Measurements from ENCODE around the gene FAM163B. TPM values are rescaled to one million over a fixed set of nuclear protein-coding genes. Genes with fewer than 3 reads are reported as not detected.
"Not testable (repeated sequence)": the region's sequence is repeated elsewhere in the genome, so short reads cannot be mapped to it uniquely, and the experiment has no call there.

FAM163B gene
- total RNA-seq, 2 experiments from 2014 or later: not detected

DNA sequence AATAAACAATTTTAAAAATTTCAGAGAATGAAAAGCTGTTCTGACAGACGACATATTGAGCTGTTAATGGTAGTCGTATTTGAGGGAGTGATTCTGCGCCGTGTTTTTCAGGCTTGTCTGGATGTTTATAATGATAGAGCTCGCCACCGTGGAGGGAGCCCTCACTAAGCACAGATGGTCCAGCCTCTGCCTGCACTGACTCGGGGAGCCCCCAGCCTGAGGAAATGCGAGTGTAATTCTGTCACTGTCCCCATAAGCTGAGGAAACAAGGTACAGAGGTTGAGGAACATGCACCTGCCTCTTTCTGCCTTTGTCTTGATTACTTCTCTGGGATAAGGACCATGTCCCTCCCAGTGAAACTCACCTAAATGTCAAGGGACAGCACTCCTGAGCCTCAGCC lies 19.6 kb upstream of the FAM163B start:
- DNase-seq: no peak
- POLR2A ChIA-PET: no interaction called here
- no peaks in the 10 kb centered on the region for H3K4me1 Mint-ChIP-seq (ENCODE audit: low read depth)
- H3K4me3 Mint-ChIP-seq: no peak overlapping the region
- H3K36me3 Mint-ChIP-seq (ENCODE audit: low read depth): no peaks in the 10 kb centered on the region
- intact Hi-C loops (cut with micrococcal nuclease): no loop called here
- TF ChIP-seq CTCF (IDR thresholded peaks at IDR 0.05): no peak
- no peak overlapping the region for H3K27ac Mint-ChIP-seq
- ATAC-seq: no peak
- H3K9me3 Mint-ChIP-seq: peaks cover 16% of the 10 kb centered on the region
- CTCF ChIA-PET: no interaction called here
- no peaks in the 10 kb centered on the region for H3K27me3 Mint-ChIP-seq

DNA sequence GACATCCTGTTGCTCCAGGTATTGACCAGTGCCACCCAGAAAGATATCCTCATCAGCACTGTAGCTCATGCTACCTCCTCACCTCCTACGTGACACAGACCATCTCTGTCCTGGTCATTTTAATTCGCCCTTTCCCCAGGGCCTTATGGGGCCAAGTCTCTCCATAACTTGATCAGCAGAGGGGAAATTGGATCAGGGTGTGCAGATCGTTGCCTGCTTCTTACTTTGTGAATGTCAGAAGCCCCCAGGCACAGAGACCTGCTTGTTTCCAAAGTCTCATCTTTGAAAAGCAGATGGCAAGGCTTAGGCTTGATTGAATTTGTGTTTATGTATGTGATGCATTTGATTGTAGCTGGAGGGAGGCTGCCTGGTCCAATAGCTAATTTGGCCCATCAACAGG lies 18.2 kb upstream of the FAM163B start:
- Mint-ChIP-seq H3K27ac (no peak overlapping the region), H3K9me3 (peaks cover 16% of the 10 kb centered on the region), H3K4me3 (no peak overlapping the region), H3K27me3 (no peaks in the 10 kb centered on the region), H3K36me3 (ENCODE audit: low read depth) (no peaks in the 10 kb centered on the region), H3K4me1 (ENCODE audit: low read depth) (peaks cover 2% of the 10 kb centered on the region)
- ChIA-PET POLR2A (interaction anchor here (1.2 kb wide), 1 partner anchor 10 kb away, joined by 4 read pairs; no protein-coding TSS in a partner anchor), CTCF (interaction anchor here (1.4 kb wide), 1 partner anchor 116 kb away, joined by 3 read pairs; no protein-coding TSS in a partner anchor)
- DNase-seq: no peak
- no peak for ATAC-seq
- intact Hi-C loops (cut with micrococcal nuclease): no loop called here
- no peak for TF ChIP-seq CTCF (IDR thresholded peaks at IDR 0.05)

DNA sequence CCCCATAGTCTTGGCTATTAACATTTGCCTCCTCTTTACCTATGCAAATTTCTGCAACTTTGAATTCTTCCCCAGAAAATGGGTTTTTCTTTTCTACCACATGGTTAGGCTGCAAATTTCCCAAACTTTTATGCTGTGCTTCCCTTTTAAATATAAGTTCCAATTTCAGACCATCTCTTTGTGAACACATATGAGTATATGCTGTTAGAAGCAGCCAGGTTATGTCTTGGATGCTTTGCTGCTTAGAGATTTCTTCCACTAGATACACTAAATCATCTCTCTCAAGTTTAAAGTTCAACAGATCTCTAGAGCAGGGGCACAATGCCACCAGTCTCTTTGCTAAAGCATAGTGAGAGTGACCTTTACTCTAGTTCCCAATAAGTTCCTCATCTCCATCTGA lies 16.8 kb upstream of the FAM163B start:
- H3K36me3 Mint-ChIP-seq (ENCODE audit: low read depth); CTCF ChIA-PET; intact Hi-C loops (cut with micrococcal nuclease); H3K27me3 Mint-ChIP-seq; DNase-seq; H3K4me3 Mint-ChIP-seq; ATAC-seq; H3K27ac Mint-ChIP-seq; POLR2A ChIA-PET: not testable (repeated sequence)
- Mint-ChIP-seq H3K9me3 (peaks cover 16% of the 10 kb centered on the region), H3K4me1 (ENCODE audit: low read depth) (peaks cover 13% of the 10 kb centered on the region)

DNA sequence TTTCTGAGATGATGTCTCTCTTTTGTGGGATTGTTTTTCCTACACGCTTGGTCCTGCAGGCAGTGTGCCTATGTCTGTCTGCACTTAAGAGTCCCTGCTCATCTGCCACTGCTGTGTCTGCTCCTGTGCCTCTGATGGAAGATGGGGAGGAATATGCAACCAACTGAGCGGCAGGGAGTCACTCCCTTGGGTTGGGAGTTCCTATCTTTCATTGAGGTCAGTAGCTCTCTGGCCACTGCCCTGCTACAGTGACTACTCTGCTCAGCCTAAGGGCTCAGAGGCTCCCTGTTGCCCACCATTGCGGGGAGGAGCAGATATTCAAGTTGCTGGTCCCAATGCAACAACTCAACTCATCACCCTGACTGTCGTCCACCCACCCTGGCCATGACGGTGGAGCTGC lies 13.4 kb upstream of the FAM163B start:
- no peaks in the 10 kb centered on the region for H3K36me3 Mint-ChIP-seq (ENCODE audit: low read depth)
- ChIA-PET POLR2A (no interaction called here), CTCF (no interaction called here)
- DNase-seq (no peak), ATAC-seq (no peak)
- TF ChIP-seq CTCF (IDR thresholded peaks at IDR 0.05): no peak
- intact Hi-C loops (cut with micrococcal nuclease): no loop called here
- peaks cover 16% of the 10 kb centered on the region for H3K9me3 Mint-ChIP-seq
- no peaks in the 10 kb centered on the region for H3K27me3 Mint-ChIP-seq
- H3K27ac Mint-ChIP-seq: no peak overlapping the region
- H3K4me3 Mint-ChIP-seq: no peak overlapping the region
- H3K4me1 Mint-ChIP-seq (ENCODE audit: low read depth): peaks cover 31% of the 10 kb centered on the region

DNA sequence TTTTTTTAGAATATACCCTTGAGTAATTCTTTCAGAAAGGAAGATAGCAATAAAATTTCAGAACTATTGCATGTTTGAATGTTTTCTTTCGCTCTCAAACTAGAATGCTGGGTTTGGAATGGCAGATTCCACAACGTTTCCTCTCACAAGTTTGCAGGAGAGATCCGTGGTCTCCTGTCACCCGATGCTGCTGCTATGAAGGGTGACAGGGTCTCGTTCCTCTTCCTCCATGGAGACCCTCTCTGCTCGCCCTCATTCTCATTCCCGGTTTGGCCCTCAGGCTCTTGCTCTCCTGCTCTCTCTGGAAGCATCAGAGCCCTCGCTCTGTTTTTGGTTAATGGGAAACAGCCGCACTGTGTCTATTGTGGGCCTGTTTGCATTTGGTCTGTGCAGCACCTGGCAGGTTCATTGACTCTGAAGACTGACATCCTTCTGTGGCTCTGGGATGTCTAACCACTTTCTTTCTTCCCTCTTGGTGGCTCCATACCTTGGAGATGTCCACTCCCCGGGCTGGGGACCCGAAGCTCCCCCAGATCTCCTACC lies 12.6 kb upstream of the FAM163B start:
- intact Hi-C loops (cut with micrococcal nuclease): no loop called here
- Mint-ChIP-seq H3K27me3 (no peaks in the 10 kb centered on the region), H3K4me1 (ENCODE audit: low read depth) (peaks cover 31% of the 10 kb centered on the region), H3K4me3 (no peak overlapping the region), H3K36me3 (ENCODE audit: low read depth) (no peaks in the 10 kb centered on the region), H3K9me3 (peaks cover 10% of the 10 kb centered on the region), H3K27ac (no peak overlapping the region)
- DNase-seq (no peak), ATAC-seq (no peak)
- TF ChIP-seq CTCF (IDR thresholded peaks at IDR 0.05): no peak
- ChIA-PET CTCF (interaction anchor here (1.6 kb wide), 1 partner anchor 32 kb away, joined by 3 read pairs; no protein-coding TSS in a partner anchor), POLR2A (no interaction called here)
